Effector memory CD8-positive, alpha-beta T cell (primary cell): ENCODE data around the gene SLC16A3.

Experiments used
- ATAC-seq: fragments of 150-1000 bp; cut with Tn5 transposase; replicated peaks from 2 replicates; pipeline ENCODE4 v1.10.0; 2021; ENCODE audit warnings: mild to moderate bottlenecking, moderate library complexity
- DNase-seq, 3 experiments: peaks; one replicate each; pipeline ENCODE4 v3.0.0; 2021
- H3K27ac Mint-ChIP-seq, 2 donors: one replicate each; pipeline ENCODE4 v1.8.0; 2022; ENCODE audit warnings: mild to moderate bottlenecking in 2 of 2, mixed read lengths in 2 of 2, moderate library complexity in 2 of 2
- H3K27me3 Mint-ChIP-seq, 2 donors: one replicate each; pipeline ENCODE4 v1.8.0; 2022; ENCODE audit warnings: mixed read lengths in 2 of 2
- H3K36me3 Mint-ChIP-seq: one replicate; pipeline ENCODE4 v1.8.0; 2022; ENCODE audit warnings: mild to moderate bottlenecking, moderate library complexity, mixed read lengths; ENCODE audit not compliant: insufficient read depth
- H3K4me1 Mint-ChIP-seq, 2 donors: one replicate each; pipeline ENCODE4 v1.8.0; 2022; ENCODE audit warnings: low read depth in 2 of 2, mixed read lengths in 2 of 2
- H3K4me3 Mint-ChIP-seq, 2 donors: one replicate each; pipeline ENCODE4 v1.8.0; 2022; ENCODE audit warnings: mild to moderate bottlenecking in 2 of 2, mixed read lengths in 2 of 2, moderate library complexity in 2 of 2
- H3K9me3 Mint-ChIP-seq, 2 donors: one replicate each; pipeline ENCODE4 v1.8.0; 2022; ENCODE audit warnings: mixed read lengths in 2 of 2

SLC16A3 gene

DNA sequence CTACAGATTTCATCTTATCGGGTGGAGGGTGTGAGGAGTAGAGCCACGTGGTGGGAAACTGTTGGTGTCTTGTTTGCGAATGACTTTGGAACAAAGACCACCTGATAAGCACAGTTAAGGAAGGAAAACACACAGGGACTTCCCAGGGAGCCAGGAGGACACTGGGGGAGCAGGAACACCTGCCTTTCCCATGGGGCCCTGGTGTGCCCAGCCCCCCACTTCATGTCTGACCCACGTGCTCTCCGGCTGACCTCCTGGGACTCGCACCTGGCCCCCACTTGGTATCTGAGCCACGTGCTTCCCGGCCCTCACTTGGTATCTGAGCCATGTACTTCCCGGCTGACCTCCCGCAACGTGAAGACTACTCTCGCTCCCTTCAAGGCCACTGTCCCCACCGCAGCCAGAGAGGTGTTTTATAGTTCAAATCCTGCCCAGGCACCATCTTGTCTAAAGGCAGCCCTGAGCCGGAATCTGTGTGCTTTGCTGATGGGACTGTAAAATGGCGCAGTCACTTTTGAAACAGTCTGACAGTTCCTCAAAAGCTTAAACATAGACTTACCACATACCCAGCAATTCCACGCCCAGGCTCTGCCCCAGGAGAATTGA is 50.0 kb downstream of the SLC16A3 start:
- peaks cover 22% of the 10 kb centered on the region in 2 donors for H3K4me1 Mint-ChIP-seq
- peaks cover 4% of the 10 kb centered on the region for H3K36me3 Mint-ChIP-seq
- ATAC-seq (no peak), DNase-seq (no peak)
- H3K27me3 Mint-ChIP-seq: no peaks in the 10 kb centered on the region
- no peak overlapping the region for H3K4me3 Mint-ChIP-seq
- no peak overlapping the region for H3K27ac Mint-ChIP-seq
- H3K9me3 Mint-ChIP-seq: no peaks in the 10 kb centered on the region

DNA sequence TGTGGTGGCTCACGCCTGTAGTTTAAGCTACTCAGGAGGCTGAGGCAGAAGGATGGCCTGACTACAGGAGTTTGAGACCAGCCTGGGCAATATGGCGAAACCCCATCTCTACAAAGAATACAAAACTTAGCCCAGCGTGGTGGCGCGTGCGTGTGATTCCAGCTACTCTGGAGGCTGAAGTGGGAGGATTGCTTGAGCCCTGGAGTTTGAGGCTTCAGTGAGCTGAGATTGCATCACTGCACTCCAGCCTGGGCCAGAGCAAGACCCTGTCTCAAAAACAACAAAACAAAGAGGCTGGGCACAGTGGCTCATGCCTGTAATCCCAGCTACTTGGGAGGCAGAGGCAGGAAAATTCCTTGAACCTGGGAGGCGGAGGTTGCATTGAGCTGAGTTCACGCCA is 51.7 kb downstream of the SLC16A3 start:
- DNase-seq (no peak), ATAC-seq (no peak)
- Mint-ChIP-seq H3K27me3 (no peaks in the 10 kb centered on the region), H3K9me3 (no peaks in the 10 kb centered on the region), H3K4me1 (peaks cover 22% of the 10 kb centered on the region in 2 donors), H3K4me3 (peak overlapping the region; percentile 50 to 56), H3K36me3 (peaks cover 4% of the 10 kb centered on the region), H3K27ac (peak overlapping the region in 1 of 2 donors; percentile 44)

DNA sequence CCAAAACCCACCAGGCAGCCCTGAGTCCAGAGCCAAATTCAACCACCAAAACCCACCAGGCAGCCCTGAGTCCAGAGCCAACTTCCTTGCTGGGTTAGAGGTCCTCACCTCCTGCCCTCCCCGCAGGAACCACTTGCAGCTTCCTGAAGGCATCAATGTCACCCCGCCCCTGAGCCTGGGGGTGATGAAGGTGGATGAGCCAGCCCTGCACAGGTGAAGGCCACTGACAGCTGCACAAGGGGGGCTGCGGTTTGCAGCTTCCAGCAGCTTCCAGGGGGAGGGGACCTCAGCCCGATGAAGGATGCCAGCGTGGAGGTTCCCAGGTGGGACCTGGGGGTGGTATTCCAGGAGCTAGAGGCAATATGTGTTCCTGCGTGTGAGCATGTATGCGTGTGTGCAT is 52.2 kb downstream of the SLC16A3 start:
- Mint-ChIP-seq H3K4me1 (peaks cover 22% of the 10 kb centered on the region in 2 donors), H3K9me3 (no peaks in the 10 kb centered on the region), H3K27ac (no peak overlapping the region), H3K36me3 (peaks cover 6% of the 10 kb centered on the region), H3K27me3 (no peaks in the 10 kb centered on the region), H3K4me3 (peak overlapping the region; percentile 50 to 56)
- DNase-seq (no peak), ATAC-seq (peak; percentile 45)

DNA sequence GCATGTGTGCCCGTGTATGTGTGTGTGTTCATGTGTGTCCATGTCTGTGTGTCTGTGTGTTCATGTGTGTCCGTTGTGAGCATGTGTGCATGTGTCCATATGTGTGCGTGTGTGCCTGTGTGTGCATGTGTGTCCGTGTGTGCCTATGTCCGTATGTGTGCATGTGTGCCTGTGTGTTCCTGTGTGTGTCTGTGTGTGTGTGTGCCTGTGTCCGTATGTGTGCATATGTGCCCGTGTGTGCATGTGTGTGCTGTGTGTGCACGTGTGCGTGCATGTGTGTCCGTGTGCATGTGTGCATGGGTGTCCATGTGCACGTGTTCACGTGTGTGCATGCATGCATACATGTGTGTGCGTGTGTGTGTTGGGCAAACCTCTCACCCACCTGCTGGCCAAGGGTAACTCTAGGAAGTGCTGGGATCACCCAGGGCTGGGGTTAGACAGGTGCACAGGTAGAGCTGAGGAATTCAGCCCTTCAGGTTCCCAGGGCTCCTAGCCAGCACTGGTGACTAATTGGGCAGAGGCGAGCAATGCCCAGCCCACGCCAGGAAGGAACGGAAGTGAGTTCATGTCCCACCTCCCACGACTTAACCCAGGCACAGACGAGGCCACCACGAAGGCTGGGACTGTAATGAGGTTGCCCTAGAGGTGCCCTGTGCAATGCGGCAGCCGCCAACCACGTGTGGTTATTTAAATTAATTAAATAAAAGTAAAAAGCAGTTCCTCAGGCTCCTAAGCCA is 52.8 kb downstream of the SLC16A3 start:
- no peak for DNase-seq
- Mint-ChIP-seq H3K36me3 (peaks cover 6% of the 10 kb centered on the region), H3K9me3 (no peaks in the 10 kb centered on the region), H3K27me3 (no peaks in the 10 kb centered on the region), H3K27ac (peak overlapping the region in 1 of 2 donors; percentile 65), H3K4me1 (peaks cover 22% of the 10 kb centered on the region in 2 donors), H3K4me3 (peak overlapping the region; percentile 14 to 56)
- peak; percentile 86 for ATAC-seq

DNA sequence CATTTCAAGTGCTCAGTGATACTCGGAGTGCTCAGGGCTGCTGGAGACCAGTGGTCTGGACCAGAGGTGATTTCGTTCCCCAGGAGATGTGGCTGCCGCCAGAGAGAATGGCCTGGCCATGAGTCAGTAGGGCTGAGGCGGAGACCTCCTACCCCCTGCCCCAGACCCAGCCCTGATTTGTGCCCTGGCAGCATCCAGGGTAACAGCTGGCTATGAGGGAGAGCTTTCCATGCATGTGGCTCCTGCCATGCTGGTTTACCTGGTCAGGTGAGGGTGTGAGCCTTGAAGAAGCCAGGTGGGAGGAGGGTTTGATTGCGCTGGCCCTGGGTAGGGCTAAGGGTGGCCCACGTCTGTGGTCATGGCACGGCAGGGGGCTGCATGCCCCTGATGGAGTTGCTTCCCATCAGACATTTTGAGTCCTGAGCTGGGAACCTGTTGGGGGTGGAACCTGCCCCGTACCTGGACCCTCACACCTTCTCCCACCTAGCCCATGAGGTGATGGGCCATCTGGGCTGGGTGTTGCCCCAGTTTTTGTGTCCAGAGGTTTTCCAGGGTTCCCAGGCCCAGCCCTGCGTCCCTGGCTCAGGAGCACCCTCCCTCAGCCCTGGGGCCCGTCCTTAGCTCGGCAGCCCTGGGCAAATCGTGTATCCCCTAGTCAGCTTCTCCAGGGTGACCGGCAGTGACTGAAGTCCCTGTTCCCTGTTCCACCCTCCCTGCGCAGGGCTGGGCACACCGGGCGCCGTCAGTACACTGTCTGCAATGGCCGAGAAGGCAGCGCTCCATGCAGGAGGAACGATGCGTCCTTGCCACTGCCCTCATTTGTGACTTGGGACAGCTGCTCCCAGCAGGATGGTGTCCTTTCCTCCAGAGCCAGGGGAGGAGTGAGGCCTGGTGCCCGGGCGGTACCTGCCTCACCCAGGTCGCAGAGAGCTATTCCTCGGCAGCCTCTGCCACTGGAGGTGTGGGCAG is 53.7 kb downstream of the SLC16A3 start:
- Mint-ChIP-seq H3K9me3 (no peaks in the 10 kb centered on the region), H3K27ac (peak overlapping the region in 1 of 2 donors; percentile 65), H3K36me3 (peaks cover 6% of the 10 kb centered on the region), H3K27me3 (no peaks in the 10 kb centered on the region), H3K4me1 (peaks cover 21 to 22% of the 10 kb centered on the region in 2 donors), H3K4me3 (peak overlapping the region; percentile 14 to 56)
- DNase-seq (no peak), ATAC-seq (no peak)

DNA sequence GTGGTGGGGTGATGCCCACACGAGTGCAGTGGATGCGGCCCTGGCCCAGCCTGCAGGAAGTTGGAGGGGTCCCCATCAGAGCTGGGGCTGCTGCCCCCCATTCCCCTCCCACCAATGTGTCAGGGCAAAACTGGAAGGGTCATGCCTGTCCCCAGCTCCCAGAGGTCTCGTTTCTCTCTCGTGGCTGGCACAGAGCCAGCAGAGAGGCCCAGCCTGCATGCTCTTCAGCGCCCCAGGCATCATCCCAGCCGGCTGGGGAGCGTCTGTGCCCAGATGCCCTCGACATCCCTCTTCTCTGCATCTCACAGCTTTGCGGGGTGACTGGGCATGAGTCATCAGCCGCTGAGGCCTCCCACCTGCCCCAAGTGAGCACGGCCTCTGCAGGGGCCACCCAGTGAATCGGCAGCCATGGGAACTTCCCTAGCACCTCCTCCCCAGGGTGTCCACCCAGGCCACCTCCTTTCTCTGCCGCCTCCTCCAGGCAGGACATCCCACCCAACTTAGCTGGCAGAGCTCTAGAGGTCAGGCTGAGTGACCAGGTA is 54.4 kb downstream of the SLC16A3 start:
- H3K27me3 Mint-ChIP-seq: no peaks in the 10 kb centered on the region
- no peak overlapping the region for H3K27ac Mint-ChIP-seq
- peak; percentile 59 for ATAC-seq
- H3K36me3 Mint-ChIP-seq: peaks cover 6% of the 10 kb centered on the region
- peak overlapping the region in 1 of 2 donors; percentile 42 for H3K4me3 Mint-ChIP-seq
- H3K9me3 Mint-ChIP-seq: no peaks in the 10 kb centered on the region
- no peak for DNase-seq
- peaks cover 19 to 22% of the 10 kb centered on the region in 2 donors for H3K4me1 Mint-ChIP-seq

DNA sequence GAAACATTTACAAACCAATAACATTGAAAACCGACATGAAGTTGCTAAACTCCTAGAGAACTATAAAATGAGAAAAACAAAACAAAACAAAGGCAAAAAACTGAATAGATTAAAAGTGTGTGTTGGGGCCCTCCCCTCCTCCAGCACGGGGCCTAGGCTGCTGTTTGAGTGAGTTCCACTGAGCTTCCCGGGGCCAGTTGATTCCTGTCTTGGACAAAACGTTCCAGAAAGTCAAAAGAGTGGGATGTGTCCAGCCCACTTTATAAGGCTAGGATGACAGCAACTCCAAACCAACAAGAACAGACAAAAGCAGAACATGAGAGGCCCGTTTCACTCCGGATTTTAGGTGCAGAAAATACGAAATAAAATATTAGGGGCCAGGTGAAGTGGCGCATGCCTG is 56.3 kb downstream of the SLC16A3 start:
- Mint-ChIP-seq H3K36me3 (peaks cover 6% of the 10 kb centered on the region), H3K27me3 (no peaks in the 10 kb centered on the region), H3K9me3 (no peaks in the 10 kb centered on the region), H3K4me1 (peaks cover 17 to 22% of the 10 kb centered on the region in 2 donors), H3K4me3 (no peak overlapping the region), H3K27ac (no peak overlapping the region)
- ATAC-seq (no peak), DNase-seq (no peak)

DNA sequence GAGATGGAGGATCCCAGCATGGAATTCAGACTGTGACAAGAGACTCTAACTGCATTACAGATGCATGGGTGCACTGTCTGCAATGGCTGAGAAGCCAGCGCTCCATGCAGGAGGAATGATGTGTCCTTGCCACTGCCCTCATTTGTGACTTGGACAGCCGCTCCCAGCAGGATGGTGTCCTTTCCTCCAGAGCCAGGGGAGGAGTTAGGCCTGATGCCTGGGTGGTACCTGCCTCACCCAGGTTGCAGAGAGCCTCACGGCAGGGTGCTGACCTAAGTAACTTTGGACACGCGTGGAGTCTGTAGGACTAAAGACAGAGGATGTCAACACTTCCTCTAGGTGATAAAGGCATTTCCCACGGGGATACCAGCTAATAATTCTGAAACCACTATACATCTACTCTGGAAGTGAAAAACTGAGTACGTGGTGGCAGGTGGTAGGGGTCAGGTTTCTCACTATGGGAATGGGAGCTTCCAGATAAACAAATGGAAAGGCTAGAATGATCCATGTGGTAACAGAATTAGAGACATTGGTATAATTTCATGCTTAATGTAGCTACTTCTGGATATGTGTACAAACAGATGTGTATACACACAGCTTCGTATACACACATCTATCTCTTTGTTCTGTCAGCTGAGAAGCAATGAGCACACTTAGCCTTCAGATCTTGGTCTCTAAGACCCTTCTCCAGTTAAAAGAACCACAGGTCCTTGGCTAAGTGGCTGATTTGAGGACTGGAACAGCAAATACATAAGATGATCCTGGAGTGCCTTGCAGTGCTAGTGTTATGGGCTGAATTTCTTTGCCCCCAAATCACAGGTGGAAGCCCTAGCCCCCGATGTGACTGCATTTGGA is 58.4 kb downstream of the SLC16A3 start:
- Mint-ChIP-seq H3K27me3 (no peaks in the 10 kb centered on the region), H3K4me1 (peaks cover 5 to 7% of the 10 kb centered on the region in 2 donors), H3K36me3 (peaks cover 2% of the 10 kb centered on the region), H3K27ac (no peak overlapping the region), H3K4me3 (no peak overlapping the region), H3K9me3 (no peaks in the 10 kb centered on the region)
- DNase-seq (no peak), ATAC-seq (no peak)

DNA sequence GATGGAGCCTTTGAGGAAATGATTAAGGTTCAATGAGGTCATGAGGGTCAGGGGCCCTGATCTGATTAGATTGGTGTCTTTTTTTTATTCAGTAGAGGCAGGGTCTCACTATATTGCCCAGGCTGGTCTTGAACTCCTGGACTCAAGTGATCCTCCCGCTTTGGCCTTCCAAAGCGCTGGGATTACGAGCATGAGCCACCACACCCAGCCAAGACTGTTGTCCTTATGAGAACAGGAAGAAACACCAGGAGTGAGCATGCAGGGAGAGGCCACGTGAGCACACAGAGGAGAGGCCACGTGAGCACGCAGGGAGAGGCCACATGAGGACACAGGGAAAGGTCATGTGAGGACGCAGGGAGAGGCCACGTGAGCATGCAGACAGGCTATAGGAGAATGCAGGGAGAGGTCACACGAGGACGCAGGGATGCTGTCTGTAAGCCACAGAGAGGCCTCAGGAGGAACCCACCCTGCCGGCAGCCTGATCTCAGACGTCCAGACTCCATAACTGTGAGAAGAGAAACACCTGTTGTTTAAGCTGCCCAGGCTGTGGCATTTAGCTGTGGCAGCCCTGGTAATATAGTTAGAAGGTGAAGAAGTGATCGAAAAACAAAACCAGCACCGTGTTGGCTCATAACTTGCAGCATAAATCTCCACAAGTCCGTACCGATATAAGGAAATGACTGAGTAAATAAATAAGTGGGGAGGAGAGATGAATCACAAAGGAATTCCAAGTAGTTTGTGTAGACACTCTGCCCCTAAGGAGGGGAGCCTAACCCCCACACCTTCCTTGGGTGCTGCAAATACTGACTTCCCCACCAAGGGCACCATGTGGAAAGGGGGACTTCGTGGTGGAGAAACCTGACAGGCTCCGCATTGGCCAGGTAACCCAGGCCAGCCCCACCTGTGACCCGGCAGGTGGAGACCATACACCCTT is 59.3 kb downstream of the SLC16A3 start:
- Mint-ChIP-seq H3K9me3 (no peaks in the 10 kb centered on the region), H3K4me1 (peaks cover 4 to 7% of the 10 kb centered on the region in 2 donors), H3K4me3 (no peak overlapping the region), H3K36me3 (peaks cover 8% of the 10 kb centered on the region), H3K27me3 (no peaks in the 10 kb centered on the region), H3K27ac (no peak overlapping the region)
- DNase-seq (no peak), ATAC-seq (no peak)
